Measurements from ENCODE around the gene PAX6.
"Not testable (repeated sequence)": the region's sequence is repeated elsewhere in the genome, so short reads cannot be mapped to it uniquely, and the experiment has no call there.

PAX6 gene

GRCh38 chr11:31767066-31767465 lies 44.1 kb downstream of the PAX6 start:
- no peak for DNase-seq (ENCODE audit: low spot score)

GRCh38 chr11:31764766-31765165 lies 46.4 kb downstream of the PAX6 start:
- no peak for DNase-seq (ENCODE audit: low spot score)

DNA sequence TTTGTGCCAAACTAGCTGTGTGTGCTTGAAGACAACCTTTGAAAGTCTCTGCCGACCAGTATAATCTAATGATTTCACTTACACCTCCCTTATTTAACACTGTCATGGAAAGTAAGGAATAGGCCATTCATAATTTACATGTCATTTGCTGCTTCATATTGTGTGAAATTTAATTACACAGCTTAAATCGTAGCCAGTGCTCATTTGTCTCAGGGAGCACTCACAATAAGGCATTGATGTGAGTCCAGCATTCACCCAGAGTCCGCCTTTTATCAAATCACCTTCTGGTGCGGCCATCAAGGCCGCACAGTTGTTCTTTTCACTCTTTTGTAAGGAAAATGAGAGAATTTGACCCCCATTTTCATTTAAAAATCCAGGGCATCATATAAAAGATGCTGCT lies 46.9 kb downstream of the PAX6 start:
- DNase-seq (ENCODE audit: low spot score): no peak

GRCh38 chr11:31763296-31763695 lies 47.8 kb downstream of the PAX6 start:
- DNase-seq (ENCODE audit: low spot score): no peak

GRCh38 chr11:31761636-31762035 lies 49.5 kb downstream of the PAX6 start:
- no peak for DNase-seq (ENCODE audit: low spot score)

DNA sequence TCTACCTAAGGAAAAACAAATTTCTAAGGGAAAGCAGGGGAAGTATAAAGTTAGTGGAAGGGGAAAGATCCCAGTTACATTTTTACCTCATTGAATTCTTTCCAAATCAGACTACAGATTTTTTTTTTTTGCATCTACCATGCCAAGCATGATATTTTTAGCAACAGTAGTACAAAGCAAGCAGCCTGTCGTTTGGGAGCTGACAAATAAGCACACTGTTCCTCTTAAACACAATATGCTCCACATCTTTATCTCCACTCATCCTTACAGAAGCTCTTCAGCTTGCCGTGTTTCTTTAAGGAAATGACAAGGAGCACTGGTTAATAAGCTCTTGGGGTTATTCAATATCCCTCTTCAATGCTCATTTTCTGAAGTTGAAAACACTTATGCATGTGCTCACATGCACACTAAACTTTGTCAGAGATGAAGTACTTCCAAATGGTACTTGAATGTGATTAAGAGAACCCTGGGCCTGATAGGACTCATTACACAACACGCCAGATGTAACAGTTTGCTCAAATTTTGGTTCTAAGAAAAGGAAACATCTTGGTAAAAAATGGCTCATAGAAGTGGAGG lies 53.8 kb downstream of the PAX6 start:
- DNase-seq (ENCODE audit: low spot score): peak; percentile 57

- DNase-seq (ENCODE audit: low spot score): no peak
Measured at GRCh38 chr11:31747581-31747980, 63.5 kb downstream of the PAX6 start.

DNA sequence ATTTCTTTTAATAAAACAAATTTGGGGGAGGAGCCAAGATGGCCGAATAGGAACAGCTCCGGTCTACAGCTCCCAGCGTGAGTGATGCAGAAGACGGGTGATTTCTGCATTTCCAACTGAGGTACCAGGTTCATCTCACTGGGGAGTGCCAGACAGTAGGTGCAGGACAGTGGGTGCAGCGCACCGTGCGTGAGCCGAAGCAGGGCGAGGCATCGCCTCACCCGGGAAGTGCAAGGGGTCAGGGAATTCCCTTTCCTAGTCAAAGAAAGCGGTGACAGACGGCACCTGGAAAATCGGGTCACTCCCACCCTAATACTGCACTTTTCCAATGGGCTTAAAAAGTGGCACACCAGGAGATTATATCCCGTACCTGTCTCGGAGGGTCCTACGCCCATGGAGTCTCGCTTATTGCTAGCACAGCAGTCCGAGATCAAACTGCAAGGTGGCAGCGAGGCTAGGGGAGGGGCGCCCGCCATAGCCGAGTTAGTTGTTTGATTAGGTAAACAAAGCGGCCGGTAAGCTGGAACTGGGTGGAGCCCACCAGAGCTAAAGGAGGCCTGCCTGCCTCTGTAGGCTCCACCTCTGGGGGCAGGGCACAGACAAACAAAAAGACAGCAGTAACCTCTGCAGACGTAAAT lies 70.3 kb downstream of the PAX6 start:
- DNase-seq (ENCODE audit: low spot score): not testable (repeated sequence)

- DNase-seq (ENCODE audit: low spot score): no peak
Measured at GRCh38 chr11:31740131-31740530, 71.0 kb downstream of the PAX6 start.

All from Ammon's horn (tissue), 1 donor.